Islet precursor cell (in vitro differentiated cells): ENCODE data around the gene CD8B2.
"Not testable (repeated sequence)": the region's sequence is repeated elsewhere in the genome, so short reads cannot be mapped to it uniquely, and the experiment has no call there.

Experiments used
- DNase-seq: peaks from one replicate; pipeline ENCODE4 v3.0.0-alpha.2; 2018

Gene CD8B2

GRCh38 chr2:106513391-106513790, 26.2 kb downstream of the CD8B2 start:
- not testable (repeated sequence) for DNase-seq

GRCh38 chr2:106514827-106515226, 27.7 kb downstream of the CD8B2 start:
- not testable (repeated sequence) for DNase-seq

- DNase-seq: no peak
These were observed 29.3 kb downstream of the CD8B2 start for GRCh38 chr2:106516436-106516835.

GRCh38 chr2:106516864-106517263, 29.7 kb downstream of the CD8B2 start:
- DNase-seq: no peak

GRCh38 chr2:106517329-106517728, 30.2 kb downstream of the CD8B2 start:
- DNase-seq: no peak

- no peak for DNase-seq
These were observed 32.6 kb downstream of the CD8B2 start for GRCh38 chr2:106519767-106520166.

- no peak for DNase-seq
These were observed 33.9 kb downstream of the CD8B2 start for GRCh38 chr2:106521016-106521415.

- DNase-seq: no peak
These were observed 37.0 kb downstream of the CD8B2 start for GRCh38 chr2:106523976-106524665.

- DNase-seq: no peak
These were observed 43.7 kb downstream of the CD8B2 start for GRCh38 chr2:106530866-106531265.

GRCh38 chr2:106531676-106532214, 44.6 kb downstream of the CD8B2 start:
- DNase-seq: peak; percentile 82

GRCh38 chr2:106532236-106532635, 45.1 kb downstream of the CD8B2 start:
- no peak for DNase-seq

- peak; percentile 14 for DNase-seq
These were observed 47.3 kb downstream of the CD8B2 start for GRCh38 chr2:106534471-106534870.

- no peak for DNase-seq
These were observed 49.3 kb downstream of the CD8B2 start for GRCh38 chr2:106536490-106536889.

GRCh38 chr2:106537047-106537446, 49.9 kb downstream of the CD8B2 start:
- DNase-seq: peak; percentile 8

- peak; percentile 35 for DNase-seq
These were observed 50.6 kb downstream of the CD8B2 start for GRCh38 chr2:106537791-106538191.

- no peak for DNase-seq
These were observed 53.7 kb downstream of the CD8B2 start for GRCh38 chr2:106540886-106541285.

GRCh38 chr2:106541333-106541732, 54.2 kb downstream of the CD8B2 start:
- DNase-seq: no peak

- peak; percentile 83 for DNase-seq
These were observed 55.7 kb downstream of the CD8B2 start for GRCh38 chr2:106542746-106543359.

GRCh38 chr2:106545007-106545406, 57.8 kb downstream of the CD8B2 start:
- peak; percentile 35 for DNase-seq

GRCh38 chr2:106546391-106546990, 59.3 kb downstream of the CD8B2 start:
- peak; percentile 6 for DNase-seq

- DNase-seq: peak; percentile 57
These were observed 60.2 kb downstream of the CD8B2 start for GRCh38 chr2:106547164-106547903.

GRCh38 chr2:106551417-106552130, 64.4 kb downstream of the CD8B2 start:
- peak; percentile 44 for DNase-seq

GRCh38 chr2:106552921-106553320, 65.8 kb downstream of the CD8B2 start:
- peak; percentile 5 for DNase-seq
